ENCODE data around the gene ARRB2.
"Not testable (repeated sequence)": the region's sequence is repeated elsewhere in the genome, so short reads cannot be mapped to it uniquely, and the experiment has no call there.

The ARRB2 gene

DNA sequence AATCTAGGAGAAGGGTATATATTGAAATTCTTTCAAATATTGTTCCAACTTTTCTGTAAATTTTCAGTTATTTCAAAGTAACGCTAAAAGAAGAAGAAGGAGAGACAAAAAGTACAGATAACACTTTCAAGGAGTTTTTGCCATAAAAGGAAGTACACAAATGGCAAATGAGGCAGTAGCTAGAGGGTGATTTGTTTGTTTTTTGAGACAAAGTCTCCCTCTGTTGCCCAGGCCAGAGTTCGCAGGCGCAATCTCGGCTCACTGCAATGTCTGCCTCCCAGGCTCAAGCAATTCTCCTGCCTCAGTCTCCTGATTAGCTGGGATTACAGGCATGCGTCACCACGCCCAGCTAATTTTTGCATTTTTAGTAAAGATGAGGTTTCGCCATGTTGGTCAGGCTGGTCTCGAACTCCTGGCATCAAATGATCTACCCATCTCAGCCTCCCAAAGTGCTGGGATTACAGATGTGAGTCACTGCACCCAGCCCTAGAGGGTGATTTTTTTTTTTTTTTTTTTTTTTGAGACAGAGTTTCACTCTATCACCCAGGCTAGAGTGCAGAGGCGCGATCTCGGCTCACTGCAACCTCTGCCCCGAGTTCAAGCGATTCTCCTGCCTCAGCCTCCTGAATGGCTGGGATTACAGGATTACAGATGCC lies 10.9 kb upstream of the ARRB2 start:
- not testable (repeated sequence) for DNase-seq

DNA sequence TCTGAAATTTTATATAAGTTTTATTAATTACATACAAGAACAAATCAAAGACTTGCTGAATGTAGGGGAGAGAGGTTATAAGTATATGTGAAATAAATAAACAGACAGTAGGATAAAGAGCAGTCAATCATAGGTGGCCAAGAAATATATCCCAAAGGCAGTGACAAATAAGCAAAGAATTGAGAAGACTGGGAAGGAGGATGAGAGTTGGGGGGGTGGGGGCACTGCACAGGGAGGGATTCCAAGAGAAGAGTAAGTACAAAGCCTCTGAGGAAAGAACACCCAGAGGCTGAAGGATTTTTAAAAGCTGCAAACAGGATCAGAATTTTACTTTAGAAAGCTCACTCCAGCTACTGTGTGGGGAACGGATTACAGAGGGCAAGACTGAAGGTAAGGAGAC lies 9.3 kb upstream of the ARRB2 start:
- DNase-seq: no peak

DNA sequence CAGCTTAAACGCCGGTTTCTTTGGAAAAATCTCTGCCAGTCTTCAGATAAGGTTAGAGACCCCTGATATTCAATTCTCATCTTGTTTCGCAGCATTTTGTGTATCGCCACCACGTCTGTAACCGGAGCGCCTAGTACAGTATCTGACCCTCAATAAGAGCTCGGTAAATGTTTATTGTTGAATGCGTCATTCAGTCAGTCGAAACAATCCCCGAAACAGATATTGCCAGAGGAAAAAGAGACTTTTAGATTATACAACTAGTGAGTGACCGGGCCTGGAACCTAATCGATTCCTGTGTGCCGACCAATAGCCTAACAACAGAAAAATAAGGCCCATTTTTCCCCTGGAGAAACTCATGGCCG lies 7.1 kb upstream of the ARRB2 start:
- no peak for DNase-seq

DNA sequence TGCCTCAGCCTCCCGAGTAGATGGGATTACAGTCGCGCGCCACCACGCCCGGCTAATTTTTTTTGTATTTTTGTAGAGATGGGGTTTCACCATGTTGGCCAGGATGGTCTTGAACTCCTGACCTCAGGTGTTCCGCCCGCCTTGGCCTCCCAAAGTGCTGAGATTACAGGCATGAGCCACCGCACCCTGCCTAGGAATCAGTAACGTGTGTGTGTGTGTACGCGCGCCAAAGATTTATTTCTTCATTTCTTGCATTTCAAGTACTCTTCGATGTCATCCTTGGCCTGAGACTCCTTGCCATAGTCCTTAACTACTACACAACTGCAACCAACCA lies 5.9 kb upstream of the ARRB2 start:
- not testable (repeated sequence) for DNase-seq

DNA sequence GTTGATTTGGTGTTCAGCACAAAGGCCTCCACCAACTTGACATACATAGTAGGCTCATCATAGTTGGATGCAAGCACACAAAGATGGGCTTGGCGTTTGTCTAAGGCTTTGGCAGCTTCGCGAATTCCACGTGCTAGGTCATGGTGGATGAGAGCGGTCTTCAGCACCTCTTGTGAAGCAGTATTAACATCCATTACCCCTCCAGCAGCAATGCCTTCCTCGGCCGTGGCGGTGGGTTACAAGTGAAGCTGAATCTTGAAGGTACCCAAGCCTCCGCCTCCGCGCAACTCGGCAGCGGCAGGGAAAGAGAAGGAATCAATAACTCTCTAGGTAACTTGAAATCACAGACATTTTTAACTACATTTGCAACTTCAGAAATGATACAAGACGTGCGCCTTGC lies 5.4 kb upstream of the ARRB2 start:
- no peak for DNase-seq

DNA sequence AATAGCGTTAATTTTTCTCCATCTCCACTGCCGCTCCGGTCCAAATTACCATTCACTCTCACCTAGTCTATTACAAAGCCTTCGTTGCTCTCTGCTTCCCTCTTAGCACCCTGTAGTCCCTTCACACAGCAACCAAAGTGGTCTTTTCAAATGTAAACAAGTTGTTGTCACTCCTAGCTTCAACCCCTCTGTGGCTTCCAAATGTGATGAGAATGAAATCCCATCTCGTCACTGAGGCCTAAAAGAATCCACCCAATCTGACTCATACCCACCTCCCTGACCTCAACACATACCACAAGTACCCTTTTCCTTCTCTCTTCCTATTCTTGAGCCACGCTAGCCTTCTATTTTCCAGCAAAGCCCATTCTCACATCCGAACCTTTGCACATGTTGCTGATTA lies 4.3 kb upstream of the ARRB2 start:
- DNase-seq: no peak

DNA sequence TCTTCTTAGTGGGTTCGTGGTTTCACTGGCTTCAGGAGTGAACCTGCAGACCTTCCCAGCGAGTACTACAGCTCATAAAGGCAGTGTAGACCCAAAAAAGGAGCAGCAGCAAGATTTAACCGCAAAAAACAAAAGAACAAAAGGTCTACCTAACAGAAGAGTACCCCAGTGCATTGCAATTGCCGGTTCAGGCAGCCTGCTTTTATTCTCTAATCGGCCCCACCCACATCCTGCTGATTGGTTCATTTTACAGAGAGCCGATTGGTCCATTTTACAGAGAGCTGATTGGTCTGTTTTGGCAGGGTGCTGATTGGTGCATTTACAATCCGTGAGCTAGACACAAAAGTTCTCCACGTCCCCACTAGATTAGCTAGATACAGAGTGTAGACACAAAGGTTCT lies 2.0 kb upstream of the ARRB2 start:
- DNase-seq: no peak

DNA sequence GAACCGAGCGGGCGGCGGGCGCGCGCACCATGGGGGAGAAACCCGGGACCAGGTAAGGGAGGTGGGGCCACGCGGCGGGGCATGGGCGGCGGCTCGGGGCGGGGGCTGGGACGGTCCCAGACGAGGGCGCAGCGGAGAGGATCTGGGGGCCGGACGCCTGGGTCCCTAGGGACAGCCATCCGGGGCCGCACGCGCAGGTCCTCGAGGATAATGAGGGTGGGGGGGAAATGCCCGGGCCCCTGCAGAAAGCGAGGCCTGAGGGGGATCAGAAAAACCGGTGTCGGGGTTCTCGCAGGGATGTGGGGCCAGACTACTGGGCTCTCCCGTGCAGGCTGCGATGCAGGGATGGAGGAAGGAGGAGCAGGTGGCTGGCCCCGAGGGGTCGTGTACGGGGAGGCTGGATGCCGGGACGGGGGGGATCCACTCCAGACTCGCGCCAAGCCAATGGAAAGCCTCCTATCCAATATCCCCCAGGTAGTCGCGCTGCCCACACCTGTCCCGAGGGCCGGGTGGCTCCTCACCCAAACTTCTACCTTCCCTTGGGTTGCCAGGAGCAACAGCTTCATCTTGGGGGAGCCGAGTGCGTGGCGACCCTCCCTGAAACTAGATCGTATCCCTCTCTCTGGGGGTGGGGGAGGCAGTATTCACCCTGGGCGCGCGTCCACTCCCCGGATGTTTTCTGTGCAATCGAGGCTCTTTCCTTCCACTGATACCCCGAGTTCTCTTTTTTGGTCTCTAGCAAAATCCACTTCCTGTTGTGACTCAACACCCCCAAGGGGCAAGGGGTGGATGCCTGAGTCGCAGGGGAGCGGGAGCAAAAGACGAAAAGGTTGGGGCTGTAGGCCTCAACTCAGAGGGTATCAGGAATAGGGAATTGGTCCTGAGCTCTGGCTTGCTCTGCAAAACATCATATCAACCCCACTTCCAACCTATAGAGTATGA lies 532 bp downstream of the ARRB2 start:
- DNase-seq: peak; percentile 52

DNA sequence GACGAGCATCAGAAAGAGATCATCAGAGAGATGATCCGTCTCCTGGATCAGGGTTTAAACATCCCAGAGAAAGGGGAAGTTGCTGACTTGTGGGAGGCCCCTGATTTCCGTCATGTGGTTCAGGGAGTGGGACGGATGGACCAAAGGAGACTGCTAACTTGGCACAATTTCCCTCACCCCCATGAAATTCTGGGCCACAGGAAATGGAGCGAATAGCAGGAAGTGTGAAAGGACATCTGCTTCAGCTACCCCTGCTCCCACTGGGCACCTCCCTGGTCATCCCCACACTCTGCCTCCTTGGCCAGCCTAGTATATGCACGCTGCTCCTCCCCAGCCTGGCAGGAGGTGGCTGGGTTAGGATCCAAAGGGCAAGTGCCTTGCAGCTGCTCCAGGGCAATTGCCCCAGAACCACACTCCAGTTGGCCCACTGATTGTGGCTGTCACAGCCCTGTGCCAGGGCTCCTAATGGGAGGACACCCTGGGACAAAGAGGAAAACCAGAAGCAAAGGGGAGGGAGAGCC lies 1.3 kb downstream of the ARRB2 start:
- DNase-seq: no peak

DNA sequence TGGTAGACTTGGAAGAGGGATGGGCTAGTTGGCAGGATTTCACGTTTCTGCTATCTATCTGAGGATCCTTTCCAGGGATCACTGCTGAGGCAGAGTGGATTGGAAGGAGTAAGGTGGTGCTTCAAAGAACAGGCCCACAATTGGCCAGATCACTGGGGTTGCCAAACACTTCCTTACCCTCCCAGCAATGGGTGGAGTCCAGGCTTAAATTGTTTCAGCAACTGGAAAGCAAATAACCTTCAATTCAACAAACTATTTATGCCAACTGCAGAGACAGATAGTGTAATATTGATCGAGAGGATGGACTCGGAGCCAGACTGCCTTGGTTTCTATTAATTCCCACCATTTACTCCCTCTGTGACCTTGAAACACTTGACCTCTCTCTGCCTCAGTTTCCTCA lies 2.1 kb downstream of the ARRB2 start:
- DNase-seq: no peak

DNA sequence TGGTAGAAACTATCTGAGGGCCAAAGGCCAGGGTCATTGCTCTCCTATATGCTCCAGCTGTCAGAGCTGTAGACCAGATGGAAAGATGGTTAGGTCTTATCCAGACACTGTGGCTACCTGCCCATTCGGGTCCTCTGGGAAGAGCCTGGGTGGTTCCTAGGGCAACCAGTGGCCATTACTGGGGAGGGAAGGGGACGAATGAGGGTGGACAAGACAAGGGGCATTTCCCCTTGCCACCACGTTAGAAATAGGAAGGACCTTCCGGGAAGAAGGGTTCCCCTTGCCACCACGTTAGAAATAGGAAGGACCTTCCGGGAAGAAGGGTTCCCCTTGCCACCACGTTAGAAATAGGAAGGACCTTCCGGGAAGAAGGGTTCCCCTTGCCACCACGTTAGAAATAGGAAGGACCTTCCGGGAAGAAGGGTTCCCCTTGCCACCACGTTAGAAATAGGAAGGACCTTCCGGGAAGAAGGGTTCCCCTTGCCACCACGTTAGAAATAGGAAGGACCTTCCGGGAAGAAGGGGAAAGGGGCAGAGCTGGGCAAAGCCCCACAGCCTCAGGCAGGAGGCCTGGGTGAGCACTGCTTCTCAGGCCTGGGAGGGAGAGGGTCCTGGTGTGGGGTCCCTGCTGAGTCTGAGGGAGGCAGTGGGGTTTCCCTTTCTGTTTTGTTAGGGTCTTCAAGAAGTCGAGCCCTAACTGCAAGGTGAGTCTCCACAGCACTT lies 4.1 kb downstream of the ARRB2 start:
- DNase-seq: not testable (repeated sequence)

DNA sequence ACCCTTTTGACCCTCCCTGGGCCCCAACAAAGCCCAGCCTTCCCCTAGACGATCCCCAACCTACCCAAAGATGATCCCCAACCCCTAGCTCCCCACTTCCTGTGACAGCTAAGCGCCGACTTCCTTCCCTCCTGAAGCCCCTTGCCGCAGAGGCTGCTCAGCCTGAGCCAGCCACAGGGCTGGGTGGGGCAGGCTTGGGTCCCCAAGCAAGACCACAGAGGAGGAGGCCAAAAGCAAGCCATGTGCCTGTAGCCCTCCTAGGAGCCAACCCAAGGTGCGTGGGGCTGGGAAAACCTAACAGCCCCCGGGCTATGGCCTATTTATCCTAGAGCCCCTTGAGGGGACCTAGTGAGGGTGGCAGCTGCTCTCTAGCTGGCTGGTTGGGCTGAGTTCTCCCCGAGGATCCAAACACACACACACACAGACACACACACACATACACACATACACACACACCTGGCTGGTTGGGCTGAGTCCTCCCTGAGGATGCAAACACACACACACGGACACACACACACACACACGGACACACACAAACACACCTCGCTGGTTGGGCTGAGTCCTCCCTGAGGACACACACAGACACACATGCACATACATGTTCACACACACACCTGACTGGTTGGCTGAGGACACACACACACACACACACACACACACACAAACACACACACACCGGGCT lies 4.8 kb downstream of the ARRB2 start:
- DNase-seq: no peak

DNA sequence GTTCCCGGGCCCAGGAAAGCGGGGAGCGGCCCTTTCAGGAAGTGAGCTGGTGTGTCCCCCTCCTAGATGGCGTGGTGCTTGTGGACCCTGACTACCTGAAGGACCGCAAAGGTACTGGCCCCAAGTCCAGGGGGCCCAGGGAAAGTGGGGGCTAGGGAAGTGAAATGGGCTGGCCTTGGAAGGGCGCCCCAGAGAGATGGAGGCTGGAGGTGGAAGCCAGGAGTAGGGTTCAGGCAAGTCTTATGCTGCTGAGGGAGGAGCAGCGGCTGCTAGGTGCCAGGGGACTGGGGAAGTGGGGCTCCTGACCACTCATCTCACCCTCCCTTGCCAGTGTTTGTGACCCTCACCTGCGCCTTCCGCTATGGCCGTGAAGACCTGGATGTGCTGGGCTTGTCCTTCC lies 5.6 kb downstream of the ARRB2 start:
- DNase-seq: no peak

DNA sequence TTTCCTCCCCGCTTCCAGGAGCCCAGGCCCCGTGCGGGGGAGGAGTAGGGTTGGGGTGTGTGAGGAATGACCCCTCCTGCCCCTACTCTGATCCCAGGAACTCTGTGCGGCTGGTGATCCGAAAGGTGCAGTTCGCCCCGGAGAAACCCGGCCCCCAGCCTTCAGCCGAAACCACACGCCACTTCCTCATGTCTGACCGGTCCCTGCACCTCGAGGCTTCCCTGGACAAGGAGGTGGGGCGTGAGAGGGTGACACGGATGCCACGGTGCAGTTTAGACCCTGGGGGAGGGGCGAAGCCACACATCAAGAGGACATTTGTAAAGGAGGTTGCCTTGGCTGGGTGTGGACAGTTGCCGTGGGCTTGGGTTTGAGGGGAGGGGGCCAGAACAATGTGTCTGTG lies 7.4 kb downstream of the ARRB2 start:
- no peak for DNase-seq

DNA sequence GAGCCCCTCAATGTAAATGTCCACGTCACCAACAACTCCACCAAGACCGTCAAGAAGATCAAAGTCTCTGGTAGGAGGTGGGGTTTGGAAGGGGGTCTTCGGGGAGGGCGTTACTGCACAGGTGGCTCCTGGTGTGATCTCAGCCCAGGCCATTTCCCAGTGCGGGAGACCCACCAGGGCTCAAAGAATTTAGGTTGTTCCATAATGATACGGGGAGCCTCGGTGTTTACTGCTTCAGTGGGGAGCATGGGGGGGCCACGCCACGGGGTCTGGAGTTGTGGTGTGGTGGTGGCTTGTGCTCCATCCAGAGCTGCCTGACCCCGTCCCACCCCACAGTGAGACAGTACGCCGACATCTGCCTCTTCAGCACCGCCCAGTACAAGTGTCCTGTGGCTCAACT lies 7.8 kb downstream of the ARRB2 start:
- DNase-seq: no peak

DNA sequence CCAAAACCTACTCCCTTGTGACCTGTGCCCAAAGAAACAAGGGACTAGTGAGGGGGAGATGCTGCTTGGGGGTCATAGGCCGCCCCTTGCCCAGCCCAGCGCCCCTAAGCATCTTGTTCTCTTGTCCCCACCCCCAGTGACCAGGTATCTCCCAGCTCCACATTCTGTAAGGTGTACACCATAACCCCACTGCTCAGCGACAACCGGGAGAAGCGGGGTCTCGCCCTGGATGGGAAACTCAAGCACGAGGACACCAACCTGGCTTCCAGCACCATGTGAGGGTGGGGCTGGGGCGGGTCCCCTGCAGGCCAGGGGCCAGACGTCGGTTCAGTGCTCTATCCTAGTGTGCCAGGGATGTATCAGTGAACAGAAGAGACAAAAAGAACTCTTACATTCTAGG lies 8.7 kb downstream of the ARRB2 start:
- no peak for DNase-seq

DNA sequence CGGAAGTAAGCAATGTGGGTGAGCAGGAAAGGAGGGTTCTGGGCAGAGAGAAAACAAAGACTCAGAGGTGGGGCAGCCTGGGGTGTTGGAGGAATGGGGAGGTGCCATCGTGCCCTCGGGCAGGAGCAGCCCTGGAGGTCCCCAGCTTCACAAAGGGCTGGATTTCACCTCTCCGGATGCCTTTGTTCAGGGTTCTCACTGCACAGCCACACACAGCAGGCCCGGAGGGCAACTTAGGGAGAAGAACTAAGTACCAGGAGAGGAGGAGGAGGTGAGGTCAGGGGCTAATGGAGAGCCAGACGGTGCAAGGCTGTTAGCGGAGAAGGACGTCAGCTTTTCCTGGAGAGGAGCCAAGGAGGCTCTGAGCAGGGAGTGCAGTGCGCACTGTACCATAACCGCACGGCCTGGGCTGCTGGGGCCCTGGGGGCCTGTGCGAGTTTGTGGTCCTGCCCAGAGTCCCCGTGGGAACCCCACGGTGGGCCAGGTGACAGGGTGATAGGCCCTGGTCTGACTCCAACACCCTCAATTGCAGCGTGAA lies 9.3 kb downstream of the ARRB2 start:
- no peak for DNase-seq

DNA sequence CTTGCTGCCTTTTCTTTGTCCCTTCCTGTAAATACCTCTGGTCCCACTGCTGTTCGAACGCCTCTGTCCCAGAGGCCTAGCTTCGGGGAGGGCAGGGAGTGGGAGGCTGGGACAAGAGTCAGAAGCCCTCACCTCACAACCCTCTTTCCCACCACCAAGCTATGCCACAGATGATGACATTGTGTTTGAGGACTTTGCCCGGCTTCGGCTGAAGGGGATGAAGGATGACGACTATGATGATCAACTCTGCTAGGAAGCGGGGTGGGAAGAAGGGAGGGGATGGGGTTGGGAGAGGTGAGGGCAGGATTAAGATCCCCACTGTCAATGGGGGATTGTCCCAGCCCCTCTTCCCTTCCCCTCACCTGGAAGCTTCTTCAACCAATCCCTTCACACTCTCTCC lies 10.4 kb downstream of the ARRB2 start:
- DNase-seq: no peak

DNA sequence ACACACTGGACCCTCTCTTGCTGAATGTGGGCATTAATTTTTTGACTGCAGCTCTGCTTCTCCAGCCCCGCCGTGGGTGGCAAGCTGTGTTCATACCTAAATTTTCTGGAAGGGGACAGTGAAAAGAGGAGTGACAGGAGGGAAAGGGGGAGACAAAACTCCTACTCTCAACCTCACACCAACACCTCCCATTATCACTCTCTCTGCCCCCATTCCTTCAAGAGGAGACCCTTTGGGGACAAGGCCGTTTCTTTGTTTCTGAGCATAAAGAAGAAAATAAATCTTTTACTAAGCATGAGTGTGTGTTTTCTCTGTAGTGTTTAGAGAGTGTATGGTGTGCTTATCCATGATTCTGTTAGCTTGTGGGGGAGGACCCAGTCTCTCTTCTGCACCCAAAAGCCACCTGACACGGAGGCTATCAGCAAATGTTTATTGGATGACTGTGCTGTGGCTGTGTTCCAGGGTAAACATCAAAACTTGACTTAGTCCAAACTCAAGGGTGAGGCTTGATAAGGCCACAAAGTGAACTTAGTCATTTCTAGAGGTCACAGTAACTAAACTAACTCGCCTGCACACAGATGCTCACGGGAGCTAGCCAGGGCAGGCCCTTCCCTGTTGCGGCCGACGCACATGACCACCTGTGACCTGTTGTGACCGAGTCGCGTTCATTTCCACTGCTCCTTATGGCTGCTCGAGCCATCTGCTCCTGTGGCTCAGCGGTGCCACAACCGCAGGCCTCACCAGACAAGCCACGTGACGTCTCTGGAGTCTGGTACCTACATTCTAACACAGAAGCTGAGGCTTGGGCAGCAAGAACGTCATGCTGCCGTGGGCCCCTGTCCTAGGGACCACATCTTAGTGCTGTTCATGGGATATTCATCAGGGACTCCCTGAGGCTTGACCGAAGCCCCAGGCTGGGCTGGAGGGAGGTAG lies 11.0 kb downstream of the ARRB2 start:
- DNase-seq: no peak

DNA sequence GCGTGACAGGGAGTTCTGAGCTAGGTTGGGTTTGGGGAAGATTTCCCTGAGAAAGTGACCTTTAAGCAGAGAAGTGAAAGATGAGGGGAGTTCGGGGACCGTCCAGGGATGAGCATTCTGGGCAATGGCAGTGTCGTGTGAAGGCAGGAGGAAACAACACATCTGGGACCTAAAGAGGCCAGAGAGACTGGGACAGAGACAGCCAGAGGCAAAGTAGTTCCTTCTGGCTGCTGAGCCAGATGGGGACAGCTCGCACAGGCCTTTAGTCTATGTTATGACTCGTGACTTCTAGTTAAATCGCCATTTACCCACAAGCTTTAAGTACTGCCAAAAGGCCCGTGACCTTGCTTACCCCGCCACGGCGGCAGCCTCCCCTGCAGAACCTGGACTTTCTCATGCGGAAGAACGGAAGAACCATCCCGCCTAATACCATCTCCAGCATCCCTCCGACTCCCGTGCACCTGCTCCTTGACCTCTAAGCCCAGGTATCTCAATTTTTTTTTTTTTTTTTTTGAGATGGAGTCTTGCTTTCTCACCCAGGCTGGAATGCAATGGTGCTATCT lies 12.3 kb downstream of the ARRB2 start:
- no peak for DNase-seq

DNA sequence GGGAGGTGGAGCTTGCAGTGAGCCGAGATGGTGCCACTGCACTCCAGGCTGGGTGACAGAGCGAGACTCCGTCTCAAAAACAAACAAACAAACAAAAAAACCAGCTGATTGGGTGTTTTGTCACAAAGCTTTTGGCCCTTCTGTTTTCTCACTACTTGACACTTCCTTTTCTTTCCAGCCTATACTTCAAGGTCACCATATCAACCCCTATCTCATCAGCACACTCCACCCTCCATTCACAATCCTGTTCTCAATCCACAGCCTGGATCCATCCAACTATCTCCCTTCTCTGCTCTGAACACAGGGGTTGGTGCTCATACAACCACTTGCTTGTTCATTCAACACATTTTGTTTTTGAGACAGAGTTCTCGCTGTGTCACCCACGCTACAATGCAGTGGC lies 14.2 kb downstream of the ARRB2 start:
- no peak for DNase-seq
